Left renal pelvis (tissue), 4 donors: ENCODE results near the gene TCF12. TPM values are rescaled to one million over a fixed set of nuclear protein-coding genes. Genes with fewer than 3 reads are reported as not detected.
A peak's percentile ranks its signal among the peaks of the same experiment; 100 is the strongest.
"Not testable (repeated sequence)": the region's sequence is repeated elsewhere in the genome, so short reads cannot be mapped to it uniquely, and the experiment has no call there.

Experiments used
- DNase-seq, 4 donors: peaks; one replicate each; pipeline ENCODE4 v3.0.0-alpha.2; 2013; ENCODE audit warnings: low read depth in 4 of 4, low spot score in 3 of 4
- polyA plus RNA-seq, 4 donors: library from polyadenylated mRNA; unstranded; fragments of 120-200 nt; gene quantifications; one replicate each; pipeline ENCODE4 v1.2.1, GENCODE V29; 2013; ENCODE audit not compliant: insufficient read length in 4 of 4

Gene TCF12
- polyA plus RNA-seq, 4 donors = 152 to 313 (median 190) TPM

GRCh38 chr15:56972016-56972415 lies 53.6 kb downstream of the TCF12 start:
- DNase-seq = no peak

GRCh38 chr15:56972426-56972825 lies 54.0 kb downstream of the TCF12 start:
- no peak for DNase-seq

- no peak for DNase-seq
Measured at GRCh38 chr15:56973463-56973862, 55.0 kb downstream of the TCF12 start.

GRCh38 chr15:56977232-56977631 lies 58.8 kb downstream of the TCF12 start:
- DNase-seq = no peak

DNA sequence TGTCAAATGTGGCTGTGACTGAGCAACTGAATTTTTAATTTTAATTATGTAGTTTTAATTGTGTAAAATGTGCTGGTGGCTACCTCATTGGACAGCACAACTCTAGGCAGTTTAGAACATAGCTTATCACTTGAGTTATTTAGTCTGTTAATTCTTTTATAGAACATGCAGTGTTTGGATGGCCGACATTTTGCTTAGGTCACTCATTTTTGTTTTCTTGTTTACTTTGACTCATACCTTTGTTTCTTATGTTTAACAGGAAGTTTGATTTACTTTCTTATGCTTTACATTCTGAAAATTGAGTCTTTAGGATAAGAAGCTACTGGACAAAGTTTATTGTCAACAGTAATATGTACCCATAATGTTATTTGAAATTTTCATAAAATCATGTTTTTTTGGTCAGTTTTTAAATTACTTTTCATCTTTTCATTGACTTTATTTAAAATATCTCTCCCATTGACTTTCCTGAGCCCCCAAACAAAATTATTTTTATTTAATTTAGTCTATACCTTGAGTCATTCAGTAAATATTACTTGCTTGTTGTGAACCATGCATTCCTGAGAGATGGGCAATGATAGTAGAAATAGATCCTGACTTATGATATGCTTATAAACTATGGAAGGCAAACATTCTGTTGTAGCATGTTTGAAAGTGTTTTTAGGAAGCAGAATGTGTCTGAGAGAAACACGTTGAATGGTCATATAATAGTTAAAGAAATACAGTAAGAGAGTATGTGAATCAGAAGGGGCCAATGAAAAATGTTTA lies 60.6 kb downstream of the TCF12 start:
- no peak for DNase-seq

DNA sequence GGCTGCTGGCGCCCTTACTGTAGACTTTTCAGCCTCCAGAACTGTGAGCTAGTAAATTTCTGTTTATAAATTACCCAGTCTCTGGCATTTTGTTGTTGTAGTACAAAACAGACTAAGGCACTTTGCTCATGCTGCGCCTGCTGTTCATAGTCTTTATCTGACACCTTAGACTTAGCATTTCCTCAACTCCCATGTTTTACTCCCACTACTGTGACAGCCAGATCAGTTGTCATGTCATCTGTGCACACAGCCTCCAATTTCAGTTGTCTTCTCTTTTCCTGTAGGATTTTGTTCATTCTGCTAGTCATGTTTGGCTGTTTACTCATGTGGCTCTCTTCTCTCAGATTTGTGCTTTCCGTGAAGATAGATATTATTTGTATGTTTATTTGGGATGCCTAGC lies 62.0 kb downstream of the TCF12 start:
- DNase-seq = peak in 1 of 4 donors; percentile 22

DNA sequence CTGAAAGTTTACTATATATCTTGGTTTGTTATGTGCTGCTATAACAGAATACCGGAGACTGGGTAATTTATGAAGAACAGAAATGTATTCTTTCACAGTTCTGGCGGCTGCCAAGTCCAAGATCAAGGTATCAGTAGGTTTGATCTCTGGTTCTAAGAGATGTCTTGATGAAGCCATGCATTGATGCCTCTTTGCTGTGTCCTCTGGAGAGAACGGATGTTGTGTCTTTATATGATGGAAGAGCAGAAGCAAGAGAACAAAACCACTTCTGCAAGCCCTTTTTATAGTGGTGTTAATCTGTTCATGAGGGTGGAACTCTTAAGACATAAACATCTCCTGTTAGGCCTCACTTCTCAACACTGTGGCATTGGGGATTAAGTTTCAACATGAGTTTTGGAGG lies 62.7 kb downstream of the TCF12 start:
- DNase-seq = no peak

DNA sequence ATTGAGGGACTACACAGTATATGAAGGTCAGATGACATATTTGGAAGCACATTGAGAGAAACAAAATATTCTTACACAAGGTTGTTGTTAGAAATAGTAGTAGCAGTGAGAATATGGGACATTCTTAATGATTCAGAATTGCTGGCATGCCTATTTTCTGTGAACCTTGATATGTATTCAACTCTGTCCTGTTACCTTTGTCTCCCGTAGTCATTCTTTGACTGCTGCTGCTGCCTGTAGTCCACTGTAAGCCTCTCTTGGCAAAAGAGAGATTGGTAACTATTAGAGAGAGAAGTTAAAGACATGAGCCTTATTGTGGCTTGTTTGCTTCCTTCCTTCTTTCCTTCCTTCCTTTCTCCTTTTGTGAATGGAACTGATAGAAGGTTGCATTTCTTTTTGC lies 64.5 kb downstream of the TCF12 start:
- no peak for DNase-seq

DNA sequence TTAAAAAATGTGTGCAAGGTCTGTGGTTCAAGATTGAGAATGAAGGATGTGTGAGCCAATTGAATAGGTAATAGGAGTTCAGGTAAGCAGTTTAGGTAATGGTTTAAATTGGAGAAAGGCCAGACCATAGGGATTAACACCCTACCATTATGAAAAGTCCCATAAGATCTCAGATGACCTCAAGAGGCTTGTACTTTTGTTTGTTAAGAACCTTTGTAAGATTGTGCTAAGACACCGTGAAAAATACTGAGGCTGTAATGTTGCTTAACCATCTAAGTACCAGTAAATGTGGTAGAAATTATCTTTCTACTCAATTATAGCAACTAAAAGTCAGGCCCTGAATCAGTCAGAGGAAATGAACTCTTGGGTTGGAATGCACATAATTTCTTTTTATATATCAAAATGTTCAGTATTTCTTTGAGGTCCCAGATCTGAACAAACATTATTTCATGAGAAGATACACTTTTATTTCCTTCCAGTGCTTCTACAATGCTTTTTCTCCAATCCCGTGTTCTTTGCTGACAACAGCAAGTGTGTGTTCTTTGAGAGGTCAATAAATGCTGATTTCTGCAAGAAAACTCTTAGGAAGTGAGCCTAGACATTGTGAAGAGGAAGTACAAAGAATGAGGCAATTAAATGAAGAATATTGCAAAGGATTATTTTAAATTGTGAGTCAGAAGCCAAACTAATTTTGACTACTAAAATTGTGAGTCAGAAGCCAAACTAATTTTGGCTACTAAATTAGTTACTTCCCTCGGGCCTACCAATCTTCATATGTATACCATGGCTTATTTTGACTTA lies 66.4 kb downstream of the TCF12 start:
- DNase-seq = no peak

DNA sequence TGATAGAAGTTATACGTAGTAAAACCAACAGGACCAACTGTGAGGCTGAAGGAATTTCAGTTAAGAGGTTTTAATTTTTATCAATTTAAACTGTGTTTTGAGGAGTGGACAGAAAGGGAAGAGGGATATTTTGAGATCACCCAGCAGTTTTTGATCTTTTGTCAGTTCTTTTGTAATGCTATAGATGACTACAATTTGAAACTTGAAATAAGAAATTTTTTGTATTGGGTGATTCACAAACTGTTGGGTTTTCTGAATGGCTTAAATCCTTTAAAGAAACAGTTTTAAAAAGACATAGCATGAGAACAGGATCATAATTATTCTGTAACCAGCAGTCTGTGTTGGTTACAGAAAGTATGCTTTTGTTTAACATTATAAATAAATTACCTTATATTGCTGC lies 67.4 kb downstream of the TCF12 start:
- no peak for DNase-seq

- no peak for DNase-seq
Measured at GRCh38 chr15:56987286-56987685, 68.8 kb downstream of the TCF12 start.

GRCh38 chr15:56988219-56988618 lies 69.8 kb downstream of the TCF12 start:
- no peak for DNase-seq

GRCh38 chr15:56989411-56989924 lies 71.0 kb downstream of the TCF12 start:
- DNase-seq = no peak

DNA sequence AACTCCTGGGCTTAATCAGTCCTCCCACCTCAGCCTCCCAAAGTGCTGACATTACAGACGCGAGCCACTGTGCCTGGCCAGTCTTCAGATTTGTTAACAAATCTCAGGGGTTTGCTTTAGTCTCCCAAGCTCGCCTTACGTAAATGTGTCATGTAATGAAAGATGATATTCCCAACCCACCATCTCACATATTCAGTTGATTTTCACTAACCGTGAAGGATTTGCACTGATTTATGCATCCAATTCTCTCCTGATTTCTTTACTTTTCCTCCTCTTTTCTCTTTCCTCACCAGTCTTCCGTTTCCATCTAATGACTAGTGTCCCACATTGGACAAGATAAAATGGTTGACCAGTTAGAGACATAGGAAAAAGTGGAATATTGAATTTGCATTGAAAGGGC lies 72.6 kb downstream of the TCF12 start:
- no peak for DNase-seq

GRCh38 chr15:56992725-56993124 lies 74.3 kb downstream of the TCF12 start:
- no peak for DNase-seq

GRCh38 chr15:56994280-56994679 lies 75.8 kb downstream of the TCF12 start:
- DNase-seq = no peak

DNA sequence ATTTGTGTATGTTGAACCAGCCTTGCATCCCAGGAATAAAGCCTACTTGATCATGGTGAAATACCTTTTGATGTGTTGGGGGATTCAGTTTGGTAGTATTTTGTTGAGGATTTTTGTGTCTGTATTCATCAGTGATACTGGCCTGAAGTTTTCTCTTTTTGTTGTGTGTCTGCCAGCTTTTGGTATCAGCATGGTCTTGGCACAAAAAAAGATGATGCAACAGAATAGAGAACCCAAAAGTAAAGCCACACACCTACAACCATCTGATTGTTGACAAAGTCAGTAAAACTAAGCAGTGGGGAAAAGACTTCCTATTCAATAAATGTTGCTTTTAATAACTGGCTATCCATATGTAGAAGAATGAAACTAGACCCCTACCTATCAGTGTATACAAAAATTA lies 77.6 kb downstream of the TCF12 start:
- DNase-seq = no peak

DNA sequence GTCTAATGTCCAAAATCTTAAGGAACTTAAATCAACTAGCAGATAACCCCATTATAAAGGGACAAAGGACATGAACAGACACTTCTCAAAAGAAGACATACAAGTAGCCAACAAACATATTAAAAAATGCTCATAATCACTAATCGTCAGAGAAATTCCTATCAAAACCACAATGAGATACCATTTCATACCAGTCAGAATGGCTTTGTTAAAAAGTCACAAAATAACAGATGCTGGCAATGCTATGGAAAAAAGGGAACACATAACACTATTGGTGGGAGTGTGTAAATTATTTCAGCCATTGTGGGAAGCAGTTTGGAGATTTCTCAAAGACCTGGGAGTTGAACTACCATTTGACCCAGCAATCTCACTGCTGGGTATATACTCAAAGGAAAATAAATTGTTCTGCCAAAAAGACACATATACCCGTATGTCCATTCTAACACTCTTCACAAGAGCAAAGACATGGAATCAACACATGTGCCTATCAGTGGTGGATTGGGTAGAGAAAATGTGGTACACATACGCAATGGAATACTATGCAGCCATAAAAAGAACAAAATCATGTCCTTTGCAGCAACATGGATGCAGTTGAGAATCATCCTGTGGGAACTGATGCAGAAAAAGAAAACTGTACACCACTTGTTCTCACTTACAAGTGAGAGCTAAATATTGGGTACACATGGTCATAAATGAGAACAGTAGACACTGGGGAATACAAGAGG lies 78.5 kb downstream of the TCF12 start:
- no peak for DNase-seq

DNA sequence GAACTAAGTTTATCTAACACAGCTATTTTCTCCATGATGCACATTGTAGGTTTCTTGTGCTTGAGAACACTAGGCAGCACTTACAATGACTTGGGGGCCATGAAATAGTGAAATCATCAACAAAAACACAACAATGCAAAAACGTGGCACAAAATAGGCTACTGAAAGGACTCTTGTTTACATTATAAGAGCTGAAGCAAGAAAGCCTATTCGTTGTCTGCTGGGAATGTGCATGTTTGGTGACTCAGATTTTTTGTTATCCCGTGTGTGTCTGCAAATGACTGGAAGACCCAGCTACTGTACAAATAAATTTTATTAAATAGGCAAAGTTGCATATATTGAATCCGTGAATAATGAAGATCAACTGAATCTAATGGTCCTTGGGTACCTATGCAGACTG lies 85.0 kb downstream of the TCF12 start:
- no peak for DNase-seq

GRCh38 chr15:57005244-57005643 lies 86.8 kb downstream of the TCF12 start:
- DNase-seq = no peak

- not testable (repeated sequence) for DNase-seq
Measured at GRCh38 chr15:57007797-57008196, 89.4 kb downstream of the TCF12 start.
